HG02885 (cell line): Measurements from ENCODE around the gene TMEM167A.

Experiments
- ATAC-seq: cut with Tn5 transposase; IDR thresholded peaks from one replicate; pipeline ENCODE4 v1.9.1; 2021; ENCODE audit warnings: mild to moderate bottlenecking; ENCODE audit not compliant: unreplicated experiment, poor library complexity

Gene TMEM167A

GRCh38 chr5:83036991-83037575, 40.1 kb downstream of the TMEM167A start:
- no peak for ATAC-seq

- ATAC-seq = no peak
These were observed 41.7 kb downstream of the TMEM167A start for GRCh38 chr5:83035373-83036100.

GRCh38 chr5:83034528-83035207, 42.5 kb downstream of the TMEM167A start:
- no peak for ATAC-seq

GRCh38 chr5:83034036-83034435, 43.2 kb downstream of the TMEM167A start:
- no peak for ATAC-seq

GRCh38 chr5:83031381-83031780, 45.8 kb downstream of the TMEM167A start:
- ATAC-seq = no peak

GRCh38 chr5:83029912-83030311, 47.3 kb downstream of the TMEM167A start:
- no peak for ATAC-seq

GRCh38 chr5:83026930-83027687, 50.1 kb downstream of the TMEM167A start:
- peak; percentile 76 for ATAC-seq

- ATAC-seq = peak; percentile 50
These were observed 50.7 kb downstream of the TMEM167A start for GRCh38 chr5:83026516-83026915.

GRCh38 chr5:83025690-83026478, 51.3 kb downstream of the TMEM167A start:
- ATAC-seq = peak; percentile 7

- no peak for ATAC-seq
These were observed 54.9 kb downstream of the TMEM167A start for GRCh38 chr5:83022334-83022733.

- ATAC-seq = no peak
These were observed 61.5 kb downstream of the TMEM167A start for GRCh38 chr5:83015676-83016075.

- ATAC-seq = peak; percentile 99
These were observed 65.2 kb downstream of the TMEM167A start for GRCh38 chr5:83011985-83012384.

GRCh38 chr5:83009408-83009807, 67.8 kb downstream of the TMEM167A start:
- ATAC-seq = no peak

- no peak for ATAC-seq
These were observed 69.4 kb downstream of the TMEM167A start for GRCh38 chr5:83007755-83008154.

GRCh38 chr5:83006683-83007283, 70.4 kb downstream of the TMEM167A start:
- ATAC-seq = no peak

- no peak for ATAC-seq
These were observed 73.4 kb downstream of the TMEM167A start for GRCh38 chr5:83003791-83004190.
